Left lung (tissue), 10 donors: ENCODE measurements around the gene LEMD2. TPM values are rescaled to one million over a fixed set of nuclear protein-coding genes. Genes with fewer than 3 reads are reported as not detected.

Source experiments
- ATAC-seq: fragments of 200-7000 bp; cut with Tn5 transposase; one replicate; pipeline ENCODE4 v1.9.1; 2020; ENCODE audit warnings: moderate library complexity
- DNase-seq, 4 donors: peaks; one replicate each; pipeline ENCODE4 v3.0.0-alpha.2; 2013 to 2020
- H3K27ac ChIP-seq, 2 donors: fragments of 200-600 bp; sonication (generic) in 1 of 2; one replicate each; pipeline versions ENCODE4 v1.5.0 to v1.8.0; 2020 to 2021
- H3K27me3 ChIP-seq, 2 donors: fragments of 200-600 bp; sonication (generic) in 1 of 2; one replicate each; pipeline versions ENCODE4 v1.5.0 to v1.8.0; 2020 to 2021
- H3K36me3 ChIP-seq, 2 donors: fragments of 200-600 bp; sonication (generic) in 1 of 2; one replicate each; pipeline versions ENCODE4 v1.5.0 to v1.8.0; 2020 to 2021
- H3K4me1 ChIP-seq, 2 donors: fragments of 200-600 bp; one replicate each; pipeline ENCODE4 v1.8.0; 2021
- H3K4me3 ChIP-seq, 2 donors: fragments of 200-600 bp; sonication (generic) in 1 of 2; one replicate each; pipeline versions ENCODE4 v1.5.0 to v1.8.0; 2020 to 2021; ENCODE audit warnings: mild to moderate bottlenecking in 1 of 2
- H3K9me3 ChIP-seq, 2 donors: fragments of 200-600 bp; sonication (generic) in 1 of 2; one replicate each; pipeline versions ENCODE4 v1.5.0 to v1.8.0; 2020 to 2021
- intact Hi-C, 2 donors: fragments of 100-400 bp; cut with DNase I; formaldehyde crosslinking; loops; one replicate each; pipeline versions ENCODE4 v1.11.2 to v1.14.2; 2022
- polyA plus RNA-seq, 6 donors: library from polyadenylated mRNA; unstranded; fragments of 120-200 nt; gene quantifications; one replicate each; pipeline ENCODE4 v1.2.1, GENCODE V29; 2013; ENCODE audit not compliant: insufficient read length in 6 of 6
- total RNA-seq, 2 donors: library from RNA; stranded (reverse); fragmentation: NEBNext Ultra II Directional; extraction: Animal tissue kit (Norgen Biotek cat#: 25700); gene quantifications; one replicate each; pipeline ENCODE4 v1.2.1, GENCODE V29; 2021
- TF ChIP-seq, protein P1 (sequence below), 2 donors: fragments of 200-600 bp; sonication (generic) in 1 of 2; IDR thresholded peaks; one replicate each; pipeline versions ENCODE4 v1.5.0 to v1.8.0; 2021; ENCODE audit warnings: antibody characterized with exemption in 2 of 2
- donor health status: DM: no; HTN: yes; CAD: no.
- donor health status: DM: no; HTN: no; CAD: no.

Gene LEMD2
- total and polyA plus RNA-seq, 8 donors, result 47.9 to 80.7 (median 69.6) TPM

DNA sequence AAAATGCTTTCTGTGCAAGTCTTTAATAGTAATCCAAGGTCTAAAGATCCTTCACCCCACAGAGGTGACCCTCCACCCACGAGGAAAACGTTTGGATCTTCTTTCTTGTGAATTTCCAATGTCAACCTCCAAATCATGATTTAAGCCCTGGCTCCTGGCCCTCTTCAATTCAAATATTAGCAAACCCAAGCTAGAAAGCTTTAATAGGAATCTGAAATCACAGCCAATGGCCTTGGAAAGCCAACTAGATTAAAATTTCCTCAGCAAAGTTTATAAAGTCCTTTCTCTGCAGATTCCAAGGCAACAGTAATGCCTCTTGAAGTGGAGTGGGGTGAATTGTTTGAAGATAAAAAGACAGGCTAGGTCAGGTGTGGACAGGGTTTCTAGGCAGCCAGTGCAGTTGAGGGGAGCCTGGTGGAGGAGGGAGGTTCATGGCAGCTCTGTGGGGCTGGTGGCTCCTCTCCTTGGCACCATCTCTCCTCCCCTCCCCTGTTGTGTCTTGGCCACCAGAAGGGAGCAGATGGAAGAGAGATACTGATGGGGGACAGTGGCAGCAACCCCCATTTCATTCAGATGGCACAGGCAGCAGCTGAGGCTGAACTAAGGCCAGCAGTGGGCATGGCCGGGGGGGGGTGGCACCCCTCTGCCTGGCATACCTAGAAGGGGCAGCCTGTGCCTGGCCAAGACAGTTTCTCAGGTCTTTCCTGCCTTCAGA lies 65.4 kb downstream of the LEMD2 start:
- DNase-seq (peak in 1 of 4 donors; percentile 58), ATAC-seq (peak; percentile 40)
- no peak overlapping the region for H3K4me3 ChIP-seq
- TF ChIP-seq, protein P1, sequence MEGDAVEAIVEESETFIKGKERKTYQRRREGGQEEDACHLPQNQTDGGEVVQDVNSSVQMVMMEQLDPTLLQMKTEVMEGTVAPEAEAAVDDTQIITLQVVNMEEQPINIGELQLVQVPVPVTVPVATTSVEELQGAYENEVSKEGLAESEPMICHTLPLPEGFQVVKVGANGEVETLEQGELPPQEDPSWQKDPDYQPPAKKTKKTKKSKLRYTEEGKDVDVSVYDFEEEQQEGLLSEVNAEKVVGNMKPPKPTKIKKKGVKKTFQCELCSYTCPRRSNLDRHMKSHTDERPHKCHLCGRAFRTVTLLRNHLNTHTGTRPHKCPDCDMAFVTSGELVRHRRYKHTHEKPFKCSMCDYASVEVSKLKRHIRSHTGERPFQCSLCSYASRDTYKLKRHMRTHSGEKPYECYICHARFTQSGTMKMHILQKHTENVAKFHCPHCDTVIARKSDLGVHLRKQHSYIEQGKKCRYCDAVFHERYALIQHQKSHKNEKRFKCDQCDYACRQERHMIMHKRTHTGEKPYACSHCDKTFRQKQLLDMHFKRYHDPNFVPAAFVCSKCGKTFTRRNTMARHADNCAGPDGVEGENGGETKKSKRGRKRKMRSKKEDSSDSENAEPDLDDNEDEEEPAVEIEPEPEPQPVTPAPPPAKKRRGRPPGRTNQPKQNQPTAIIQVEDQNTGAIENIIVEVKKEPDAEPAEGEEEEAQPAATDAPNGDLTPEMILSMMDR (IDR thresholded peaks at IDR 0.05), result no peak
- peaks cover 0 to 6% of the 10 kb centered on the region in 2 donors for H3K27me3 ChIP-seq
- H3K27ac ChIP-seq, result no peak overlapping the region
- peaks cover 3 to 5% of the 10 kb centered on the region in 2 donors for H3K4me1 ChIP-seq
- no peaks in the 10 kb centered on the region for H3K9me3 ChIP-seq
- intact Hi-C loops, result no loop called here
- no peaks in the 10 kb centered on the region for H3K36me3 ChIP-seq

GRCh38 chr6:33722103-33722623 lies 66.8 kb downstream of the LEMD2 start:
- TF ChIP-seq, protein P1 (IDR thresholded peaks at IDR 0.05), result no peak
- H3K36me3 ChIP-seq, result no peaks in the 10 kb centered on the region
- peaks cover 0 to 6% of the 10 kb centered on the region in 2 donors for H3K27me3 ChIP-seq
- H3K27ac ChIP-seq, result no peak overlapping the region
- H3K9me3 ChIP-seq, result no peaks in the 10 kb centered on the region
- H3K4me1 ChIP-seq, result peaks cover 7 to 10% of the 10 kb centered on the region in 2 donors
- no peak for DNase-seq
- H3K4me3 ChIP-seq, result no peak overlapping the region
- peak; percentile 5 for ATAC-seq
- intact Hi-C loops, result no loop called here

DNA sequence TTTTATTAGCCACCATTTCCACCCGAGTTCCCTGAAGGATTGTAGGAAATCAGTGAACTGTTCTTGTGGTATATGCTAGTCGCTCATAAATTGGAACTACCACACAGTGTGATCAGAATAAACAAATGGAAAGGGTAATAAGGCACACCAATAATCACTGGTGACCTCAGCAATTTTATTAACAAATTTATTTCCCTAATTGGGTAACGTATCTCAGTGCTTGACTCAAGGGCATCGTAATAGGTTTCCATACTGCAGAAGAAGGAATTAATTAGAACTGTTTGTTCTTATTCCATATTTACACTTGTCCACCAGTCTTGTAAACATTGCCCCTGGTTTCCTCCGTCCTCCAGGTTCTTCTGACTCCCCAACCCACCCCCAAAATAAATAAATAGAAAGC lies 67.4 kb downstream of the LEMD2 start:
- peaks cover 0 to 6% of the 10 kb centered on the region in 2 donors for H3K27me3 ChIP-seq
- H3K4me3 ChIP-seq, result no peak overlapping the region
- intact Hi-C loops, result no loop called here
- TF ChIP-seq, protein P1 (IDR thresholded peaks at IDR 0.05), result no peak
- no peak overlapping the region for H3K27ac ChIP-seq
- peaks cover 10 to 13% of the 10 kb centered on the region in 2 donors for H3K4me1 ChIP-seq
- no peak for DNase-seq
- no peaks in the 10 kb centered on the region for H3K36me3 ChIP-seq
- ATAC-seq, result no peak
- H3K9me3 ChIP-seq, result no peaks in the 10 kb centered on the region

Other genes starting within 250 kb of the LEMD2 start
- gene BAK1, start 208.9 kb downstream of the LEMD2 start, total RNA-seq, result 10 to 100 TPM; 26.5 to 27.0 TPM
- 10 to 100 TPM; 13.1 to 19.3 (median 17.9) TPM for gene BAK1, start 208.9 kb downstream of the LEMD2 start, polyA plus RNA-seq
- gene ITPR3, start 167.8 kb downstream of the LEMD2 start, total RNA-seq, result 100 to 1,000 TPM; 107 to 147 TPM
- gene ITPR3, start 167.8 kb downstream of the LEMD2 start, polyA plus RNA-seq, result 10 to 100 TPM; 70.8 to 99.0 (median 90.0) TPM
- 10 to 100 TPM; 60.3 to 73.7 TPM for gene UQCC2, start 77.4 kb downstream of the LEMD2 start, total RNA-seq
- 10 to 100 TPM; 54.4 to 83.1 (median 59.8) TPM for gene UQCC2, start 77.4 kb downstream of the LEMD2 start, polyA plus RNA-seq
- gene IP6K3, start 42.2 kb downstream of the LEMD2 start, total RNA-seq, result 1 to 10 TPM in 1 of 2 donors, under 1 TPM in 1; 0.87 to 3.4 TPM
- 1 to 10 TPM; 2.8 to 5.4 (median 3.9) TPM for gene IP6K3, start 42.2 kb downstream of the LEMD2 start, polyA plus RNA-seq
- not detected for gene MLN, start 14.9 kb upstream of the LEMD2 start, total RNA-seq
- under 1 TPM in 1 of 6 donors, not detected in 5; 0.28 TPM for gene MLN, start 14.9 kb upstream of the LEMD2 start, polyA plus RNA-seq